ENCODE data around the gene RCBTB1. TPM values are rescaled to one million over a fixed set of nuclear protein-coding genes. Genes with fewer than 3 reads are reported as not detected.
"Not testable (repeated sequence)": the region's sequence is repeated elsewhere in the genome, so short reads cannot be mapped to it uniquely, and the experiment has no call there.

Gene RCBTB1
- total RNA-seq, 1 donor from 2014 or later, result 10.1 TPM

DNA sequence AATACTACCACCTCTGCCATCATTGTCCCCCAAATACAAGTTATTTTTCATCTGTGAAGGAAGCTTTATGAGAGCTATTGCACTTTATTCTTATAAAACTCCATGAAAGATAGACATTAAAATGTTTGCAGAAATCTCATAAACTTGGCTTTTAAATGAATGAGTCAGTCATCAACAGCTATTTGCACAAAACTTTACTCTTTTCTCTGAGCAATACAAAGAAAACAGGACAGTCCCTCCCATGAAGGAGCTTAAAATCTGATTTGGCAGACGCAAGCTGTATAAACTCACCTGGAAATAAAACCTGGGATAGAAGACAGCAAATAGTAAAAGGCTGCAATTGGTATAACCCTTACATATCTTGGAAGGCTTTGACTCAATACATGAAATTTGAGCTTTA lies 16.6 kb upstream of the RCBTB1 start:
- intact Hi-C loops (cut with DNase I), result loop anchor here (5.0 kb wide), 1 partner anchor 300 kb away; no protein-coding TSS in a partner anchor
- Histone ChIP-seq H3K4me1 (peaks cover 12% of the 10 kb centered on the region), H3K9me3 (no peaks in the 10 kb centered on the region), H3K27me3 (no peaks in the 10 kb centered on the region), H3K4me3 (no peak overlapping the region), H3K27ac (peak overlapping the region; percentile 53), H3K36me3 (no peaks in the 10 kb centered on the region)
- TF ChIP-seq CTCF (IDR thresholded peaks at IDR 0.05) (no peak), POLR2A (IDR thresholded peaks at IDR 0.05) (no peak), POLR2AphosphoS5 (IDR thresholded peaks at IDR 0.05; ENCODE audit: insufficient read depth in 1 of 2, low read depth in 1 of 2) (no peak)
- no peak for DNase-seq (ENCODE audit: extremely low spot score in 2 of 2)

GRCh38 chr13:49597043-49597641 lies 11.8 kb upstream of the RCBTB1 start:
- no peak for DNase-seq (ENCODE audit: extremely low spot score in 2 of 2)
- H3K27me3 ChIP-seq, result no peaks in the 10 kb centered on the region
- intact Hi-C loops (cut with DNase I), result no loop called here
- no peaks in the 10 kb centered on the region for H3K36me3 ChIP-seq
- TF ChIP-seq CTCF (IDR thresholded peaks at IDR 0.05) (no peak), POLR2AphosphoS5 (IDR thresholded peaks at IDR 0.05; ENCODE audit: insufficient read depth in 1 of 2, low read depth in 1 of 2) (no peak), POLR2A (IDR thresholded peaks at IDR 0.05) (no peak)
- no peaks in the 10 kb centered on the region for H3K9me3 ChIP-seq
- H3K4me3 ChIP-seq, result no peak overlapping the region
- peaks cover 1% of the 10 kb centered on the region for H3K4me1 ChIP-seq
- H3K27ac ChIP-seq, result no peak overlapping the region

DNA sequence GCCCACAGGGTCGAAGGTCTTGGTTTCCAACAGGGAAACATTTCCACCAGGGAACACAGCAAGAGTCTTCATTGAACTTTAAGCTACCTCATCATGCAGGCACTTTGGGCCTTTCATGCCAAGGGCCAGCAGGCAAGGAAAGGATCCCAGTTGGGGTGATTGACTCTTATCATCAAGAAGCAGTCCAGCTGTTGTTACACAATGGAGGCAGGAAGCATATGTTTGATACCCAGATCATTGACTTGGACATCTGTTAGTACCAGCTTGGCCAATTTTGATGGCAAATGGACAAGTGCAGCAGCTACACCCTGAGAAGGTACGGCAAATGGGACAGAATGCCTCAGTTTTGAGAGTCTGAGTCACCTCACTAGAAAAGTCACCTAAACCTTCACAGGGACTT lies 10.9 kb upstream of the RCBTB1 start:
- Histone ChIP-seq H3K4me1 (no peaks in the 10 kb centered on the region), H3K9me3 (no peaks in the 10 kb centered on the region), H3K27me3 (no peaks in the 10 kb centered on the region), H3K27ac (no peak overlapping the region), H3K4me3 (no peak overlapping the region), H3K36me3 (no peaks in the 10 kb centered on the region)
- intact Hi-C loops (cut with DNase I), result no loop called here
- TF ChIP-seq POLR2A (IDR thresholded peaks at IDR 0.05) (no peak), POLR2AphosphoS5 (IDR thresholded peaks at IDR 0.05; ENCODE audit: insufficient read depth in 1 of 2, low read depth in 1 of 2) (no peak), CTCF (IDR thresholded peaks at IDR 0.05) (no peak)
- DNase-seq (ENCODE audit: extremely low spot score in 2 of 2), result no peak

DNA sequence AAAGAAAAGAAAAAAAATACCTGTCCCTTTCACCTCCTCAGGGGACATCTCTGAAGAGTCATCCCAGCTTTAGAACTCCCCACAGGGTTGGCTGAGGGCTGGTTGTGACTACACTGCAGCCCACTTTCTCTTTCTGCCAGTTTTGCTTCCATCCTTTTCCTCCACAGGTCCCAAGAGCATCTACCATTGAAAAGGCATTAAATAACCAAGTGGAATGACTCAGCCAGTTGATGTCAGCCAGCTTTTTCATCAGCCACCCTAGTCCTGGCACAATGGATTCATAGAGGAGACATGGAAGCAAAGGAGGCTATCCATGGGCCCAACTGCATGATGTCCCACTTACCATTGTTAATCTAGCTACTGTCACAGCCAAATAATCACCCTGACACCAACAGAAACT lies 9.2 kb upstream of the RCBTB1 start:
- intact Hi-C loops (cut with DNase I), result no loop called here
- Histone ChIP-seq H3K9me3 (no peaks in the 10 kb centered on the region), H3K4me3 (no peak overlapping the region), H3K27me3 (no peaks in the 10 kb centered on the region), H3K36me3 (no peaks in the 10 kb centered on the region), H3K27ac (no peak overlapping the region), H3K4me1 (no peaks in the 10 kb centered on the region)
- no peak for DNase-seq (ENCODE audit: extremely low spot score in 2 of 2)
- TF ChIP-seq POLR2AphosphoS5 (IDR thresholded peaks at IDR 0.05; ENCODE audit: insufficient read depth in 1 of 2, low read depth in 1 of 2) (no peak), POLR2A (IDR thresholded peaks at IDR 0.05) (no peak), CTCF (IDR thresholded peaks at IDR 0.05) (no peak)

DNA sequence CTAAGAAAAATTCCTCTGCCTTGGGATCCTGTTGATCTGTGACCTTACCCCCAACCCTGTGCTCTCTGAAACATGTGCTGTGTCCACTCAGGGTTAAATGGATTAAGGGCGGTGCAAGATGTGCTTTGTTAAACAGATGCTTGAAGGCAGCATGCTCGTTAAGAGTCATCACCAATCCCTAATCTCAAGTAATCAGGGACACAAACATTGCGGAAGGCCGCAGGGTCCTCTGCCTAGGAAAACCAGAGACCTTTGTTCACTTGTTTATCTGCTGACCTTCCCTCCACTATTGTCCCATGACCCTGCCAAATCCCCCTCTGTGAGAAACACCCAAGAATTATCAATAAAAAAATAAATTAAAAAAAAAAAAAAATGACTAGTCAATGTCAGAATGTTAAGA lies 8.5 kb upstream of the RCBTB1 start:
- H3K27ac ChIP-seq; H3K4me1 ChIP-seq; H3K9me3 ChIP-seq; H3K4me3 ChIP-seq; intact Hi-C loops (cut with DNase I); DNase-seq (ENCODE audit: extremely low spot score in 2 of 2); H3K36me3 ChIP-seq; H3K27me3 ChIP-seq: not testable (repeated sequence)

- H3K4me3 ChIP-seq; H3K27ac ChIP-seq; H3K36me3 ChIP-seq; intact Hi-C loops (cut with DNase I); DNase-seq (ENCODE audit: extremely low spot score in 2 of 2); H3K9me3 ChIP-seq; H3K27me3 ChIP-seq; H3K4me1 ChIP-seq: not testable (repeated sequence)
Measured at GRCh38 chr13:49590714-49591113, 5.4 kb upstream of the RCBTB1 start.
